Activated CD8-positive, alpha-beta memory T cell treated with anti-CD3 and anti-CD28 coated beads for 1 hour (primary cell): ENCODE measurements around the gene MAPK10.
"Not testable (repeated sequence)": the region's sequence is repeated elsewhere in the genome, so short reads cannot be mapped to it uniquely, and the experiment has no call there.

ENCODE experiments used
- DNase-seq, 2 donors: peaks; one replicate each; pipeline ENCODE4 v3.0.0-alpha.2; 2020; ENCODE audit warnings: low read depth in 1 of 2; ENCODE audit errors: extremely low read depth in 1 of 2

The MAPK10 gene

DNA sequence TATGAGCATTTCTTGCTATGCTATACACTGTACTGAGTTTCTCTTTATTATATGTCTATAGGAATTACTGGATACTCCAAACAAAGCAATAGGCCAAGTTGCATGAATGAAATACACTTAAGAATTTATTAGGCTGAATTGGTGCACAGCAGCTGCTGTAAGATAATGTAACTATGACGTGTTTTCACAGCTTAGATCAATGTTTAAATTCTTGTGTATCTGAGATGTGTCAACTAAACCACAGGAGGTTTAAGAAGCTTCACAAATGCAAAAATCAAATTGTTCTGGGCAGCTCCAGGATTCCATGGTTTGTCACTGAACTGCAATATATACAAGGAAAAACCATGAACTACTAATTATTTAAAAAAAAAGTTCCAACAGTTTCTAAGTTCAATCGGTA, 156.7 kb downstream of the MAPK10 start:
- no peak for DNase-seq

DNA sequence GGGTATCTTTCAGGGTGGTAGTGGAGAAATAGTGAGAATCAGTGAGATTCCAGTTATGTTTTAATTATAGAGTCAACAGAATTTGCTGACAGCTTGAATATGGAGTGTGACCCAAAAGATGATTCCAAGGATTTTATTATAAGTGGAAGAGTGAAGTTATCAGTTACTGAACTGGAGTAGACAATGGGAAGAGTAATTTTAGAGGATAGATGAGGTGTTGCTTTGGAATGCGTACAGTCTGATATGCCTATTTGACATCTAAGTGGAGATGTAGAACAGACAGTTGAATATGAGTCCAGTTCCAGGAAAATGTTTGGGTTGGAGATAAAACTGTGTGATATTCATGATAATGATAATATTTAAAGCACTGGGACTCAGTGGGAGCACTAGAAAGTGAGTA, 174.2 kb downstream of the MAPK10 start:
- no peak for DNase-seq

DNA sequence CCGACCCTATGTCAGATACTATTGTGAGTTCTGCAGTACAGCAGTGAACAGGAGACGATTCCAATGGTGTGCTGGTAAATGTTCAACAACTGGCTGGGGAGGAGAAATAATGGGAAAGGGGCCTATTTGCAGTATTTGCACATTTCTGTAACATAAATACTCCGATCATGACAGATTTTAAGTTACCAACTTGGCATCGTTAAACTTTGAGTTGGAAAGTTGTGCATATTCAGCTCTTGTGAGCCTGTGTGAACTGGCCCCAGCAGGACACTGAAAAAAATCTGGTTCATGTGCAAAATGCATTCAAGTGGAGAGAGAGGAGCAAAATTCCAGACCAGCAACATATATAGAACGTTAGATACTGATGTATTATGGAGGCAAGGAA, 175.0 kb downstream of the MAPK10 start:
- DNase-seq: no peak

DNA sequence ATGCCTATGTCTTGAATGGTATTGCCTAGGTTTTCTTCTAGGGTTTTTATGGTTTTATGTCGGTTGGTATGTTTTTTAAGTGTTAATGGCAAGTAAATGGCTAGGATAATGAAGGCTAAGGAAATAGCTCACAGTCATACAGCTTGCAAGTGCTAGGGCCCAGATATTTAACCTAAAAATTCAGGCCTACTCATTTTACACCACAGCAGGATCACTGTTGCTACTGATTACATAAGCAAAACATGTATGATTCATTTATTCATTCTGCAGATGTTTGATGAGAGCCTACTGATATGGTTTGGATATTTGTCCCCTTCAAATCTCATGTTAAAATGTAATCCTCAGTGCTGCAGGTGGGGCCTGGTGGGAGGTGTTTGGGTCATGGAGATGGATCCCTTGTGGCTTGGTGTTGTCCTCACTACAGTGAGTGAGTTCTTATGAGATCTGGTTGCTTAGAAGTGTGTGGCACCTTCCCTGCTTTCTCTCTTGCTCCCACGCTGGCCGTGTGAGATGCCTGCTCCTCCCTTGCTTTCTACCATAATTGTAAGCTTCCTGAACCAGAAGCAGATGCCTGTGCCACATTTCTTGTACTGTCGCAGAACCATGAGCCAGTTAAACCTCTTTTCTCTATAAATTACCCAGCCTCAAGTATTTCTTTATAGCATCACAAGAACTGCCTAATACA, 175.5 kb downstream of the MAPK10 start:
- DNase-seq: no peak

DNA sequence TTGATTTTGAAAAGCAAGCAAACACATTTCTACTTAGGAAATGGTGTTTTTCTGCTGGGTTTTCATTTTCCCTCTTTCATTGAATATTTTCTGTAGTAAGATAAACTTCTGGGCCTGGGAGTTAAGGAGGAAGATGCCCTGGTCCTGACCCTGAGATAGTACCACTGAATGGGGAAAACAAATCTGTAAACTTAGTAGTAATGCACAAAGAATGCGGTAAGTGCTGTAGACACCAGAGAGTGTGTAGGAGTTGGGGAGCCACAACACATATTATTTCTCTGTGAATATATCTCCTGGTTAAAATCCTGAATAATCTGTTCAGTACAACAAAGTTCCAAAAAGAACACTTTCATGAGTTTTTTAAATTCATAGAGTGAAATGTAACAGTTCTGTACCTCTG, 178.3 kb downstream of the MAPK10 start:
- no peak for DNase-seq

DNA sequence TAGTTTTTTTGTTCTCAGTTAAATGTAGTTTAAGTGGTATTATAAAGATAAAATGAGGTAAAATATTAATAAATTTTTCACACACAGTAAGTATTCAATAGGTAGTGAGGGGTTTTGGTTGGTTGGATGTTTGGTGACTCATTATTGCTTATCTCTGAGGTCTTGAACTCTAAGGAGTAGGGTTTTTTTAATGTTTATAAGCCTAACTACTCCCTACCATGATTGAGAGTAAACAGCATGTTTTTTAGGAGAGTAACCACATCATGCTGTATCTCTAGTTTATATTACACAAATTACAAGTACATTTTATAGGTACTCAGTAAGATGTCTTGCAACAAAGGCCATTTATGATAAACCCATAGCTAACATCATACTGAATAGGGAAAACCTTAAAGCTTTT, 181.6 kb downstream of the MAPK10 start:
- no peak for DNase-seq

DNA sequence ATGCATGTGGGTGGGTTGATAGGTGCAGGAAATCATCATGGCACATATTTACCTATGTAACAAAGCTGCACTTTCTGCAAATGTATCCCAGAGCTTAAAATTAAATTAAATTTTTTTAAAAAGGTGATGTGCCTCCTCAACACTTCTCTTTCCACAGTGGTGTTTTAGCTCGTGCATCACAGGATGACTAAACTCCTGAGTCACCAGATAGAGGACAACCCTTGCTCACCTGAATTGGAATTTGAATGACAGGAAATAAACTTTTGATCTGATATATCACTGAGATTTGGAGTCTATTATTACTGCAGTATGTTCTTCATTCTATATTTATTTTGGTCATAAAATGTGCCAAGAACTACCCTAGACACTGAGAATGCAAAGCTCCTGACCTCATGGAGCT, 185.3 kb downstream of the MAPK10 start:
- DNase-seq: no peak

DNA sequence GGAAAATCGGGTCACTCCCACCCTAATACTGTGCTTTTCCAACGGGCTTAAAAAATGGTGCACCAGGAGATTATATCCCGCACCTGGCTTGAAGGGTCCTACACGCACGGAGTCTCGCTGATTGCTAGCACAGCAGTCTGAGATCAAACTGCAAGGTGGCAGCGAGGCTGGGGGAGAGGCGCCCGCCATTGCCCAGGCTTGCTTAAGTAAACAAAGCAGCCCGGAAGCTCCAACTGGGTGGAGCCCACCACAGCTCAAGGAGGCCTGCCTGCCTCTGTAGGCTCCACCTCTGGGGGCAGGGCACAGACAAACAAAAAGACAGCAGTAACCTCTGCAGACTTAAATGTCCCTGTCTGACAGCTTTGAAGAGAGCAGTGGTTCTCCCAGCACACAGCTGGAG, 191.5 kb downstream of the MAPK10 start:
- DNase-seq: not testable (repeated sequence)

DNA sequence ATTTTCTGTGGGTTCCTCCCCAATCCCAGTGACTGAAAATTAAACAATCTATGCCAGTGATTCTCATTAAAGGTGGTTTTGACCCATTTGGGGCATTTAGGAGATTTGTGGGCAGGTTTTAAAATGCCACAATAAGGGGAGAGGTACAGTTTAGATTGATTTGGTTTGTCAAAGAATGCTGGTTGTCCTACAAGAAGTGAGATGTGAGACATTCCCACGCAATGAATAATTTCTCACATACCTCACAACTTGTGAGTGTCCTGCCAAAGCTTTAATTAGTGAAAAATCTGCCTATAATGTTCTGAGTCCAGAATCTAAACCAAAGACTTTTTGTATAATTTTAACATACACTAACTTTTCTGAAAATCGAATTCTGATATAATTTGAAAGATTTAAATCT, 199.4 kb downstream of the MAPK10 start:
- DNase-seq: no peak

DNA sequence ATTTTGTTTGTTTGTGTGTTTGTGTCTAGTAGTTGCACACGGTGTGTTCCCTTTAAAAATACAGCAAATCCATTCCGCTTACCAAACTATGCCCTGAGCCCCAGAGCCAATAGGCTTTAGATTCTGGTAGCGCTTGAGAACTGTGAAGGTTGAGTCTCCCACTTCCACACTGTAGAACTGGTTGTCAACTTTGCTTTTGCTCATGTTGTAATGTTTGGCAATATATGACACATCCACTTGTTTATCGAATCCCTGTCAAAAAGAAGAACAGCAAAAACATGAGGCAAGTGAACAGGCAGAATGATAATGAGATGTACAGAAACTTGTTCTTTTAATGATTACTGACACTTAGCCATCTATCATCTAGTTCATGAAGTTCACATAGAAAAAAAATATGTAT, 200.6 kb downstream of the MAPK10 start:
- no peak for DNase-seq

DNA sequence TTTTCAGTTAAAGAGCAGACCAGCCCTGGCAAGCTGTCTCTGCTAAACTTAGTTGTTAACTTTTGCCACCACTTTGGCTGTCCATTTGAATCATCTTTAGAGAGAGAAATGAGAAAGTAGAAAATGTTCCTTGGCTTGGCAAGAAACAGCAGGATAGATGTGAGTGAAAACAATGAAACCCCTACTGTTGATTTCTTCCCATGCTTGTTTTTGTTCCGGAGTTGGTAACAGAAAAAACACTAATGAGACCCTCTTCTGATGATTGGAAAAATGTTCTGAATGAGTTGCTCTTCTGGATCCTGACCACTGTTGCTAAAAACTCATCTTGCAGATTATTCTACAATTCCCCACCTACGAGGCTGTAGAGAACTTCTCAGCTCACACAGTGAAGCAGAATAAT, 203.3 kb downstream of the MAPK10 start:
- DNase-seq: no peak

DNA sequence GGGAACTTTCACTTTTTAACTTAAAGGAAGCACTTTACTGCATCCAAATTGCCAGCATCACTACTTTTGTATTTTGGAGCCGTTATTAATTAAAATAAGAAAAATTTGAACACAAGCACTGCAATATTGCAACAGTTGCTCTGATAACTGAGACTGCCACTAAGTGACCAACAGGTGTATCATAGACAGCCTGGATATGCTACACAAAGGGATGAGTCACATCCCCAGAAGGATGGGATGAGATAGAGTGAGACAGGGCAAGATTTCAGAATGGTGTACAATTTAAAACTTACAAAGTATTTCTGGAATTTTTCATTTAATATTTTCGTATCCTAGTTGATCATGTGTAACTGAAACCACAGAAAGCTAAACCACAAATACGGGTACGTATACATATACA, 204.1 kb downstream of the MAPK10 start:
- no peak for DNase-seq

DNA sequence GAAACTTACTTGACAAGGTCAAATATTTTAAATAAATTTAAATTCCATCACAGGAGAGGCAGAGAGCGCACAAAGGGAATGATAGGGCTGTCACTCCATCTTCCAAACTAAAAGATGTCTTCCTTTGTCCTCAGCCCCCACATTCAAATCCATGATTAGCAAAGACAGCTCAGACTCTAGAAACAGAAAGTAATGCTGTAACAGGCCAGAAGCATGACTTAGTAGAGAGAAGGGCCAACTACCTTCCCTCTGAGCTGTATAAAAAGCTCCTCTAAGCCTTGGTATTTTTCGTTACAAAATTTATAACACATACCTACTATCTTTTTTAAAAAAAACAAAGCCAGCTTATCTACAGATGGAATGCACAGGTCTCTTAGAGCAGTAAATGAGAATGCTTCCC, 207.4 kb downstream of the MAPK10 start:
- DNase-seq: no peak

DNA sequence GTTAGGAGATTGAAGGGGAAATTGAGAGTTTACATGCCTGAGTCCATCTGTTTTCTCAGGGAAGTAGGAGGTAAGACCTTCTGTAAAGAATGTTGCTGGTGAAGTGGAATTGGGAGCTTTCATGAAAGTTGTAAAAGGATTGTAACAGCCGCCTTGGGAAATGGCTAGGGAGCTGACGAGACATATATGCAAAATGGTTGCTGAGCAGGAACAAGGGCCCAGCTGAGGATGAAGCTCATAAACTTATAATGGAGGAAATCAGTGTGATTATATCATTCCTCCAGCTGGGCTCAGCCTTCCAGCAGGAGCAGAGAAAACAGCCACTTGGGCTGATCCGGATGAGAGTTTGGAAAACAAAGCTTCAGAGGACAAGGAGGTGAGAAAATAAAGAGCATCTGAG, 208.7 kb downstream of the MAPK10 start:
- no peak for DNase-seq

DNA sequence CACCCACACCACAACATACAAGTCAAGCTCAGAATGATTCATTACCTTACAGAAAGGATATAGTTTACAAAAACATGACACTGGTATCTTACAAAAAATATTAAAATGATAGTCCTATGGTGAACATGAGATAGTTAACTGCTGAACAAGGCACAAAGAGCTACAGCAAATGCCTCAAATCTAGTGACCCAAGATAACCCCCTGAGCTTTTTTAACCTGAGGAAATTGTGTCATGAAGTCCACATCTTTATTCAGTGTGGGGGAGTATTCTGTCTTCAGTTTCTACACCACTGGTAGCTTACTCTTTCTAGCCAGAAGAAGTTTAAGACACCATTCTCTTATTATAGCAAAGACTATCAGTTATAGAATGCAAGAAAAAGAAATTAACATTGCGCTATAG, 218.7 kb downstream of the MAPK10 start:
- no peak for DNase-seq

DNA sequence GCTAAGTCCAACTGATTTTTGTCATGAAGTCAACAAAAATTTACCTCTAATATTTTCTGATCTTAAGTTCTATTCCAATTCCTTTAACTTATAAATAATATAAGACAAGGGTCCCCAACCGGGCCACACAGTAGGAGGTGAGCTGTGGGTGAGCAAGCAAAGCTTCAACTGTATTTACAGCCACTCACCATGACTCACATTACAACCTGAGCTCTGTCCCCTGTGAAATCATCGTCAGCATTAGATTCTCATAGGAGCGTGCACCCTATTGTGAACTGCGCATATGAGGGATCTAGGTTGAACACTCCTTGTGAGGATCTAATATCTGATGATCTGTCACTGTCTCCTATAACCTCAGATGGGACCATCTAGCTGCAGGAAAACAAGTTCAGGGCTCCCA, 227.4 kb downstream of the MAPK10 start:
- no peak for DNase-seq

DNA sequence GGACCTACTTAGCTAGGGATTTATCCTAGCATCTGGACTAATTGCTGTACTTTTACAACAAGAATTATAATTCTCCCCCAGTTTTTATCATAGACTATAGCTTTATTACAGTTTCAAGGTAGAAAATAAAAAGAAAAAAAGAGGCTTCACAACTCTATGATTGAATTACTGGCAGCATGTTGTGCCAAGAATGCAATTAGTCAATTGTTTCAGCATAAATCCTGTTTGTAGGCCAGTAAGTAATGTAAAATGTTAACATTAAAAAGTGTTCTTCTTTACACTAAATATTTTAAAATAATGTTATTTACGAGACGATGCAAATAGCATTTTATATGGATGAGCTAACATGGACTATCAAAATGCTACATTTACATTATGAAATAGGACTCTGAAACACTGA, 228.4 kb downstream of the MAPK10 start:
- DNase-seq: no peak

DNA sequence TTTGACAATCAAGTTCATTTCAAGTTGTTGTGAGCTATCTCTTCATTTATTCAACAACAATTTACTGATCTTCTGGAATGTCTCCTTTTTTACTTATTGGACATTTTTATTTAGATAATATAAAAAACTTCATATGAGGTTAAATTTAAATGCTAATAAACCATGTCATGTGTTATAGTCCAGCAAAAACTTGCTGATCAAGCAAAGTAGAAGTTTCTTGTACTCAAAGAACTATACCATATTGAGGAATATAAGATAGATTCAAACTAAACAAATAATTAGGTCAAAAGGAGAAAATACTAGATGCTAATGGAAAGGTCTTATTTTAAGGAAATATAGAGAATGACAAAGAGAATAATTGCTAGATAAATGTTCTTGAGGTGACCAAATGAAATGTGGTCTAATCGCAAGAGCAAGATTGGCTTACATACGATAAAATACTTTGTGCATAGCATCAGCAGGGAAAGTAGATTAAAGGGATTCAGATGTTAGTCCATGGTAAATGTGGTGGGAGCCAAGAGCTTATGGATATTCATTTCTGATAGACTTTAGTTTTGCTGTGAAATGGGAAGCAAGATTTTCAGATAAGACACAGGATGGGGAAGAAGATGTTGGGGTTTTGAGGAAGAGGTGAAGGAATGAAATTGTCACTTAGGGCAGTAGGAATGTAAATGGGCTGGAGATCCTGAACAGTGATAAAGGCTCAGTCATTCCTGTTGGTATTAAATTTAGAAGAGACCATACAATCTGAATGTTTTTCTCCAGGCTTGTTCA, 229.5 kb downstream of the MAPK10 start:
- DNase-seq: no peak

DNA sequence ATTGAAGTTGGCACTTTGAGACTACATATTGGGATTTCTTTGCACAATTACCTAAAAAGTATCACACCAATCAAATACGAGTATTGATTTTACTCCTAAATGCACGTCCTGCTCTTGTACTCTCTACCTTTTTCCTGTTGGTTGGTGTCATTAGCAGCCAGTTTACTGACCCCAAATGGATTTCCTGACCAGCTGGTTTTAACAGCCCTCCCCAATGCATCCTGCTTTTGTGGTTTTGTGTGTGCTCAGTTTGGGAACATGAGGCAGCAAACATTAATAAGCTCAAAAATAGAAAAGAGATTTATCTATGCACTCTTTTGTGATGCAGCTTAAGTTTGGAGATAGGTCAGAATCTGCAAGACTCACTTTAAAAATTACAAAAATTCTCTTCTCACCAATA, 230.3 kb downstream of the MAPK10 start:
- no peak for DNase-seq

DNA sequence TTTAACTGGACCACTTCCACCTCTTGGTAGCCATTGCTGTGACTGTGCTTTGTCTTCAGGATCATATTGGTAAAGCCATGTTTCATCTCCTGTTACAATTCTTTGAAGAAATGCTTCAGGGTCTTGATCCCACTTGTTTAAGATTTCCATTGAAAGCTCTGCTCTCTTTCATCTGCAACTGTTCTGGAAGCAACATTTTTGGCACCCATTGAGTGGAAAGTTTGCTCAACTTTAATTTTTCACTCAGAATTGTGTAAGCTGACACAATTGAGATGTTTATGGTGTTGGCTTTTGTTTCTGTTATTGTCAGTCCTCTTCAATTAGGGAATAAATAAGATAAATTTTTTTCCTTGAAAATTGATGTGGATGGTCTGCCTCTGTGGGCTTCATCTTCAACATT, 237.4 kb downstream of the MAPK10 start:
- DNase-seq: no peak

DNA sequence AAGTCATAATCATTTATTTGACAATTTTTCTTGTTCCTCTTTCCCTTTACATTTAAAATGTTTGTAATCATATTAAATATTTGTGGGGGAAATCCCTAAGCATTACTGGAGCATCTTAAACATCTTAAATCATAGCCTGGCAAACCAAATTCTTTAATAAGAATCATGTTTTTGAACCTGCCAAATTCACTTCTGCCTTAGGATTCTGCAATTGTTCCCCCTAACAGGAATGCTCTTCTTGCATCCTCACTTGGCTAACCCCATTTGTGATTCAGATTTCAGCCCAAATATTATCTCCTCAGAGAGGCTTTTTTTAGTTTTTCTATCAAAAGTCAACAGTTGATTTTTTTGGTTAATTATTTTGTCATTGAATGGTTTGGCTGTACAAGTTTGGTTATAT, 241.1 kb downstream of the MAPK10 start:
- DNase-seq: no peak

DNA sequence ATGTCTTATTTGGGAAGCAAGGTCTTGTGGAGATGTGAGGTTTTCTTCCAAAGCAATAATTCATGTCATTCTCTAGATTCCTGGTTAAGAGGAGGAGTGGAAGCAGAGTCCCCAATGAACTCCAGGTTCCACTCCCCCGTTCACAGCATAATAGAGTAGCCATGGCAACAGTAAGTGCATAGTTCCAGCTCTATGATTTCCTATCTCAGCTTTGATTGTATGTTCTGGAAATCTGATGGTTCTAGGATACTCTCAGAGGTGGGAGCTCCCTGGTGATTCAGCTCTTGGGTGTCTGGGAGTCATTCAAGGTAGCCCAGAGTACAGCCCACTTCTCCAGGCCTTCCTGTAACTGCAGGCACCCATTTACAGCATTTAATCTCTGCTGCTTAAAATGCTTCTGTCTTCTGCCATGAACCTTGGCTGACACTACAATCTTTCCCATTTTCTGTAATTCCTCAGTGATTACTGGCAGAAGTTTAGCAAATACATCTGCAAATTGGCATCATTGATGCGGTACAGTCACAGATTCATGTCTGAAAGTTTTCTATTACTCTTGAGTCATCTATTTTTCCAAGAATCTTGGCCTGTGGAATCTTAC, 242.0 kb downstream of the MAPK10 start:
- DNase-seq: no peak
